Stimulated activated CD4-positive, alpha-beta T cell treated with anti-CD3 and anti-CD28 coated beads, Interleukin-12 subunit alpha, Interleukin-12 subunit beta, amount 100 ng/mL, for 48 hours (primary cell): ENCODE measurements around the gene SLC26A6.
A peak's percentile ranks its signal among the peaks of the same experiment; 100 is the strongest.

ENCODE experiments used
- DNase-seq, 3 donors: peaks; one replicate each; pipeline ENCODE4 v3.0.0-alpha.2; 2020; ENCODE audit warnings: low read depth in 2 of 3, low spot score in 1 of 3

SLC26A6 gene

DNA sequence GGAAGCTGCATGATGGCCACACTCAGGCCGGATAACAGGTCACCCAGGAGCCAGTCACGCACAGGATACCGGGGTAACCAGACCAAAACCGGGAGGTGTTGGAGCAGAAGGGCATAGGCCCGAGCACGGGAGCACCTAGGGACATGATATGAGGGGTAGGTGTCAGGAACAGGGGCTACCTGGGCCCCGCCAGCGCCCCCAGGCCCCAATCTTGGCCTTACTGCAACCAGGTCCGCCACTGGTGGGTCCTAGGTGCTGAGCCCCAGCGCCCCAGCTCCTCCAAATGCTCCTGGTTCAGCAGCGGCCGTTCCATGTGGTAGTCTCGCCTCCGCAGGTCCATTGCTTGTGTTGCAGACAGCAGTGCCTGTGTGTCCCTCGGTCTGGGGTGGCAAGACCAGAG lies 2.0 kb downstream of the SLC26A6 start:
- DNase-seq = no peak

DNA sequence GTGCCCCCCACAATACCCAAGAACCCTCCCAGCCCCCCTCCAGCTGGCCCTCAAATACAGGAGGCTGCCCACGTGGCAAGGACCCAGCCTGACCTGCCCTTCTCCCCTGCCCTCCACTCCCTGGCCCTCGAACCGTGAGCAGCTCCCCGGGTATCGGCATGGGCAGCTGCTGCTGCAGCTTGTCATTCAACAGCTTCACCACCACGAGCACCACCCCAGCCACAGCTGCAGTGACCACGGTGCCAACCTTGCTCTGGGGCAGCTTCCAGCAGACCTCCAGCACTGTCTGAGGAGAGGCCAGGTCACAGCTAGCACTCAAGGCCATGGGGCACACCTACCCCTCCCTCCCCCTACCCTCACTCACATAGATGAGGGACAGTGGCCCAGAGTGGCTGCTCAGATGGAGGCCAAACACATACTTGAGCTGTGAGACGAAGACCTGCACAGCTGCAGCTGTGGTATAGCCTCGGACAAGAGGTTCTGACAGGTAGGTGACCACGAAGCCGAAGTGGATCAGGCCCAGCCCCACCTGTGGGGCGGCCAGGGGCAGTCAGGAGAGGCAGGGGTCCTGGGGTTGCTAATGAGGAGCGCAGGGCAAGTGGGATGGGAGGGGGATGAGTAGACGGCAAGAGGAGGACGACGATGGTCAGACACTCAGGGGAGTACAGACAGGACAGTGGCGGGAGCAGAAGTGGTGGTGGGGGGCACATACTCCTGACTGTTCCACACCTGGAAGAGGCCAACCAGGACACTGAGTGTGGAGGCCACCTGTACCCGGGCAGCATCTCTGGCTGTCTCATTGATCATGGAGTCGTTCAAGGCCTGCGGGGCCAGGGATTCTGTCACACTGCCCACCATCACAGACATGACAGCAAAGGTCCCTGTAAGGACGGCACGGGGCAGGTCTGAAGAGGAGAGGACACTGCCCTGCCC lies 3.5 kb downstream of the SLC26A6 start:
- no peak for DNase-seq

DNA sequence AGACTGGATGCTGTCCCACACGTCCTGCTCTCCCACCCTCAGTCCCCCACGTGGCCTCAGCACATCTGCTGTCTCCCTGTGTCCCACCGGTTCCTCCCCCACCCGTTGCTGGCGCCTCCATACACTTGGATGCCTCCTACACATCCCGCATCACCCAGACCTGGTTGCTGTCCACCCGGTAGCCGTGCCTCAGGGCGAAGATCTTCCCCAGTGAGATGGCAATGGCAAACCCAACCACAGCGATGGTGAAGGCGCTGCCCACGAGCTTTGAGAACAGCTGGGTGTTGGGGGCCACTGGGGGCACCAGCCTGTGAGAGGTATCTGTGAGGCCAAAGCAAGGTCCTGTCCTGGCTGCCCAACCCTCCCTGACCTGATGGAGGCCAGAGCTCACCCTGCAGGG lies 4.4 kb downstream of the SLC26A6 start:
- DNase-seq = no peak

DNA sequence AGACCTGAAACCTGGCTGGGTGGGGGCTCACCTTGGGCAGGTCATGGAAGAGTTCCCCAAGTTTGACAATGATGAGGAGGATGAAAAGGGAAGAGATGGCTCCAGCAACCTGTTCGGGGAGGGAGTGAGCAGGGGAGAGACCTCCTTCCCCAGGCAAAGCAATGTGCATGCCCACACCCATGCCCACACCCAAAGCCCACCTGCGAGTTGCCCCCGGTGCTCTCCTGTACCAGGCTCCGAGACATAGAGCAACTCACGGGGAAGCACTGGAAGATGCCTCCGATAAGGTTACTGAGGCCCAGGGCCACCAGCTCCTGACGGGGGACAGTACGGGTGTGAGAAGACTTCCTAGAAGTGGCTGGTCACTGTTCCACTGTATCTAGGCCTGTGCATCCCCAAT lies 4.9 kb downstream of the SLC26A6 start:
- no peak for DNase-seq

DNA sequence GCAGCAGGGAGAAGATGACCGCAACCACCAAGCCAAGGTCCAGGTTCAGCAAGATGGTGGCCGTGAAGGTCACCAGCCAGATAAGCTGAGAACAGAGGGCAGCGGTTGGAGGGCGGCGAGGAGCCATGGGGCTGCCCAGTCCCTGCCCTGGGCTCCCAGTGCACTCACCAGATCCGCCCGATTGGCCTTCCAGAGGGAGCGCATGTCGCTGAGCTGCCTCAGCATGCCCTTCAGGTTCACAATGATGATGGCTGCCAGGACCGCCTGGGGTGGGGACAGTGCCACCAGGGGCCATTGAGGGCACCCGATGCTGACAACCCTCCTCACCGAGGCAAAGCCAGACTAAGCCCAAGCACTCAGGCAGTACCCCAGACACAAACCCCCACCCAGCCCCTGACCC lies 5.4 kb downstream of the SLC26A6 start:
- no peak for DNase-seq

DNA sequence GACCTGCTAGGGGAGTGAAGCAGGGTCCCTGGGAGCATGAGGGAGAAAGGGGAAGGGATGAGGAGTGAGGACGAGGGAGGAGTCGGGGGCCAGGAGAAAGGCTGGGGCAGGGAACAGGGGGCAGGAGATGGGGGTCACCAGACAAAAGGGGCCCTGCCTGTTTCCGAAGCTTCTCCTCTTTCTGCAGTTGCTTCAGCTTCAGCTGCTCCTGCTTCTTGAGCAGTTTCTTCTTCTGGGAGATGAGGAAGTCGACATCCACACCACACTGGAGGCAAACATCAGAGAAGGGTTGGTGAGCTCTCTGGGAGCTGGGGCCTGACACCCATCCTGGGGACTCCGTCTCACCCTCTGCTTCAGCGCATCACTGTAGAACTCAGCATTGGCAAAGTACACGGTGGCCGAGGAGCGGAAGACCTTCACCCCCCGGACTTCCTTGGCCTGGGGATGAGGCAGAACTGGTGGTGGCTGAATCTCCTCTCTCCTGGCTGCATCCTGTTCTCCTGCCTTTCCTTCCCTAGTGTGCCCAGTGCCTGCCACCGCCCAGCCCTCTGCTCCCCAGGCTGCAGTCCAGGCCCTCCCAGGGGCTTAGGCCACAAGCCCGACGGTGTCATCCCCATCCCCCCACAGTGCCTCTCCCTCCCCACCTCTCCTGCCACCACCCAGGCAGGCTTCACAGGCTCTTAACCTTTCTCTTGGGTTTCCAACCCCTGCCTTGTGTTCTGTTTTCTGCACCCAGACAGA lies 6.8 kb downstream of the SLC26A6 start:
- DNase-seq = no peak

DNA sequence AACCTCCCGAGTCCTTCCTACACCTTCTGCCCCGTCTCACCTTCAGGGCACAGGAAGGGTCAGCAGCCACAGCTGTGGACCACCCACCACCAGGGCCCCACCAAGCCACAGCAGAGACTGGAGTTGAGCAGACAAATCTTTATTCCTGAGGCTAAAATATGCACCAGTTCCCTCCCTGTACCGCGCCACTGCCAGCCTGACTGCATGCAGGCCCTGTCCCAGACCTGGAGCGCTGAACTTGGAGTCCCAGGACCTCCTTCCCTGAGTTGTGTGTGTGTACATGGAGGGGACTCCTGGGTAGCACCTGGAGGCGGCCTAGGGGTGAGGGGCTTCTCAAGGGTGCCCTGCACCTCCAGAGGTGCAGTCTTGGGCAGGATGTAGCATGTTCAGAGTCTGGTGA lies 9.7 kb downstream of the SLC26A6 start:
- DNase-seq = no peak

DNA sequence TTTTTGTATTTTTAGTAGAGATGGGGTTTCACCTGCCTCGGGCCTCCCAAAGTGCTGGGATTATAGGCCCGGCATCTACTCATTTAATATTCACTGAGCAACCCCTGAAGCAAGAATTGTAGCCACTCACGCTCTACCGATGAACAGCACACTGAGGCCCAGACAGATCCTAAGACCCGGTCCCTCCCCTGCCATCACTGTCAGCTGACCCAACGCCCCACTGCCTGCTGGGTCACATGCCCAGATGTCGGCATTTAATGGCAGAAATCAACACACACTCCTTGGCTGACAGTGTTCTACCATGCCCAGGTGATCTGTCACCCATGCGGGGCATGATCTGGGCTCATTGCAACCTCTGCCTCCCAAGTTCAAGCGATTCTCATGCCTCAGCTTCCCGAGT lies 10.5 kb downstream of the SLC26A6 start:
- no peak for DNase-seq

DNA sequence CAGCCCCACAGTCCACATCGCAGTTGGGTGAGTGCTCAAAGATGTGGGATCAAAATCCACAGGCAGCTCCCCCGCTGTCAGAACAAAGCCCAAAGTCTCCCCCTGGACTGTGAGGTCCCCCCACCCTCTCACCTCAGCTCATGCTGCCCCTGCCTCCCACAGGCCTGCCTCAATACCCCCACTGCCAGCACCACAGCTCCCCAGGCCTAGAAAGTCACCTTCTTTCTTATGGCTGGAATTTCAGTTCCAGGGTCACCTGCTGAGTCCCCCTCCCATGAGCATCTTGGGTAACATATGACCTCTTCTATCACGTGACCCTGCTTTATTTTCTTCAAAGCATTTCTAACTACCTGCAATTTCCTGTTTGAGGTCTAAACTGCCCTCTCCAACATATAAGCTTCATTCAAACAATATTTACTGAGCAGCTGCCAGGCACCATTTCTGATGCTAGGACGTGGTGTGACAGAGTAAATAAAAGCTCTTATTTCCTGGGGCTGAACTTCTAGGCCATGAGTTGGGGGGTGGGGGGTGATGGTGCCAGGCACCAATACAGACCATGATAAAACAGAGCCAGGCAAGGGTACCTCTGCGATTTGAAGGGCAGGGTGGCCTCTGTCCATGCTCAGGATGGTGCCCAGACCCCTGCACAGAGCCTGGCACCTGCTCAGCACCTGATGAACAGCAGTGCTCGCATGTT lies 11.3 kb downstream of the SLC26A6 start:
- no peak for DNase-seq

DNA sequence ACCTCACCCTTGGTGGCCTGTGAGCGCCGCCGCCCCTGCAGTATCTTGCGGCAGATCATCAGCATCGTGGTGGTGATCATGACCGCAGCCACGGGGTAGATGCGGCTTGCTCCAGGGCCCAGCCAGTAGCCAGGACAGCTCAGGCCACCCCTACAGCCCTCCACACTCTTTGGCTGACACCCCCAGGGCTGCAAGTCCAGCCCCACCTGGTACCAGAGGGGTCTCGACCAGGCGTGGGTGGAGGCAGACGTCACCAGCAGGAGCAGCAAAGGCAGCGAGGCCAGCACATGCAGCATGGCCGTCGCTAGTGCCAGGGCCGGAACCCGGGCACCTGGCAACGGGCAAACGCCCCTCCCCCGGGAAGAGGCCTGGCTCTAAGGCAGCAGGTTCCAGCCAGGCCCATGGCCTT lies 13.8 kb downstream of the SLC26A6 start, which contains the start of gene TMEM89:
Gene TMEM89, minus strand, starts transcription at position 309 of the 409 bp plus-strand sequence. Its CDS starts 13 bp downstream, at position 296.
- DNase-seq = no peak

DNA sequence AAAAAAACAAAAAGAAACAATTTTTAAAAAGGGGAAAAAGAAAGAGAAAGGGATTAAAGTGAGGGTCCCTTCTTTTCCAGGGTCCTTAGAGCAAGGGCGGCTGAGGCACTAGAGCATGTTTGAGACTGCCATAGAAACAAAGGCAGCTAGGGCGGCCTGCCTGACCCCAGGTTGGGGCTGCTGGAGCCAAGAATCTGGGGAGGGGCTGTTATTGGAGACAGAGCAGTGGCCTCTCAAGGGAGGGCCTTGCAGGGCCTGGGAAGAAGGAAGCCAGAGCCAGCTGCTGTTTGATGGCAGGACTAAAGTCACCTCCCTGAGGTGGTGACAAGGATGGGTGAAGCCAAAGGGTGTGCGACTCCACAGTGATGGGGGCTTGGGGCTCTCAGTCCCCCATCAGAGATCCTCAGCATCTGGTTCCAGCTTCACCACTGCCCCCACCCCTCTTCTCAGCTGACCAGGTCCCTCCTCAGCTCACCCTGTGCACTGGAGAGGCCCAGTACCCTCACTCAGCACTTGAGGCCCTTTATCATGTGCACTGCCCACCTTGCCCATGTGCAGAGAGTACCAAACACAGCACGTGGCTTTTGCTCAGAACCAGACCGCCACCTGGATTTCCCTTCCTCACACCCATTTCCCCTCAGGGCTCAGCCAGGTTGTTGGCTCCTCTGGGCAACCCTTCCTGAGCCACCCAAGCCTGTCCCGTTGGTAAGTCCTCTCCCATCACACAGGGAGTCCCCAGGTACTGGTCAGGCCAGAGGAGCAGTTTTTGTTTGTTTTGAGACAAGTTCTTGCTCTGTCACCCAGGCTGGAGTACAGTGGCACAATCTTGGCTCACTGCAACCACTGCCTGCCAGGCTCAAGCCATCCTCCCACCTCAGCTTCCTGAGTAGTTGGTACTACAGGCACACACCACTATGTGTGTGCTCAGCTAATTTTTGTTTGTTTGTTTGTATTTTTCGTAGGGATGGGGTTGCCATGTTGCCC lies 15.4 kb downstream of the SLC26A6 start:
- no peak for DNase-seq

DNA sequence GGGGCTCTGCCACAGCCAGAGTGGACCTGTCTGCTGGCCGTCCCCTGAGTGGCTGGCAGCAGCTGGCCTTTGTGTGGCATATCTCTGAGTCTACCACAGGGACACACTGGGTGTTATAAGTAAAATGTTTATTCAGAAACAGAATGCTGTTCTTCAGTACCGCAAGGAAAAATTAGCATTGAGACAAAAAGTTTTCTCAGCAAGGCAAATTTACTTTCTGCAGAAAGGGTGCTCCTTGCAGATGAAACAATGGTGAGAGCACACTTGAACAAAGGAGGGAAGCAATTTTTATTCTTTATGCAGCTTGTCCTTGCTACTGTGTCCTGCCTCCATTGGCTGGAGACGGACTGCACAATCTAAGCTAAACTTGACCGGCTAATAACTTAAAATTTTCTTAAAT lies 17.7 kb downstream of the SLC26A6 start:
- no peak for DNase-seq

DNA sequence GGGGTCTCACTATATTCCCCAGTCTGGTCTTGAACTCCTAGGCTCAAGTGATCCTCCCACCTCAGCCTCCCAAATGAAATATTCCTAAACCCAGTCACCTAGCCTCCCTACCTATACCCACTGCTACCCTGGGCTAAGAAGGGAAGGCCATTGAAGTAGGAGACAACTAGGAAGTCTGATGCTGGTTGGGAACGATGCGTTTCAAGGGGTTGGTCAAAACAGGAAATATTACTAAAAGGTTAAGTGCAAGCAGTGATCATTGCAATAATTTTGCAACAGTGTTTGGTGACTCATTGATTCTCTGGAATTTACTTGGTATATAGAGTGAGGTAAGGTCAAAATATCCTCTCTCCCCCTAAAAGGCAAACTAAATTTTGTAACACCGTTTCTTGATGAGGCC lies 21.2 kb downstream of the SLC26A6 start:
- DNase-seq = peak in 1 of 3 donors; percentile 42

DNA sequence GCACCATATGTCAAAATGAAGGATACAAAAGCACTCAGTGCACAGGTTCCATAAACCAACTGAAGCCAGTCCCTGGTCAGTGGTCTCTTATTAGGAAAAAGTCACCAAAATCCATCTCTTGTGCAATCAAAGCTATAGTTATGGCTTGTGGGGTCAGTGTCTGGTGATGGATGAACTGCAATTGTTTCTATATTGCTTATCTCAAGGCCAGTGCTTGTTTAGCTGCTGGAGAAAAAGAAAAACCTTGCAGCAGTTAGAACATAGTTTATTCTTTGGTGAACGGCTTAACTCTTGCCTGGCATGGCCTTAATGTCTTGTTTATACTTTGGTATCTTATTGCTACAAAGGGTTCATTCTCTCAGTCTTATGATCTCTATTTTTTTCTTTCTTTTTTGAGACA lies 23.0 kb downstream of the SLC26A6 start:
- no peak for DNase-seq

DNA sequence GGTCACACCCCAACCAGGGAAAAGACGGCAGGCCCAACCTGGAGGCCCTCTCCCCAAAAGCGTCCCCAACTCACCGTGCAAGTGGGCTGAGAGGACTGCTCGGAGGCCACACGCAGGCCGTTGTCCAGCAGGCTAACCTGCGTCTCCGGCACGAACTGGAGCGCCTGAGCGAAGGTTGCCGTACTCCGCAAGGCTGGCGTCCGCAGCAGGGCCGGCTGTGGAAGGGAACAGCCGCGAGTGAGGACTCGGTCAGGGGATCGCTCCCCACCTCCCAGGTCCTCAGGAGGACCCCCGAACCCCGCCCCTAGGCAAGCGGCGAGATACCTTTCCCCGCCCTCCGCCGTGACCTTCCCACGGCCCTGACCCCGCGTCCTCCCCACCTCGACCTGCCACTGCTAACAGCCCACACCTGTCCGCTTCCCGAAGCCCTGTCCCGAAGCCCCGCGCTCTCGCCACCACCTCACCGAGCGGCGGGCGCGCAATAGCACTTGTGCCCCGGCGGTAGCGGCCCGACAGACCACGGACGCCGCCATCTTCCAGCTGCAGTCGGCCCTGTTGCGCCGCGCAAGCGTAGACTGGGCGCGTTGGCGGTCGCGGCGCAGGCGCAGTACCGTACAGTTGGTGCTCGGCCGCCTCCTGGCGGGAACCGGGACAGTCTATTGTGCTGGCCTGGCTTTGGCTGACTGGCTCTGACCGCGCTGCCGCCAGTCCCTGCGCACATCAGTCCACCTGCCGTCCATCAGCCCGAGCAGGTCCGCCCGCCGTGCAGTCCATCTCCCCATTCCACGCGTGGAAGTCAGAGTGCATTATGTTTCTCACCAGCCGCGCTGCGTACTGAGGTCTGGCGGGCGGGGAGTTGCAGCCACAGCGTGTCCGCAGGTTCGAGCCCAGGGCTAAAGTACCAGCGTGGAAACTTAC lies 25.9 kb downstream of the SLC26A6 start, which contains the start of gene UQCRC1:
Gene UQCRC1, minus strand, starts transcription at position 559 of the 918 bp plus-strand sequence. Its CDS starts 26 bp downstream, at position 533.
- peak; percentile 79 to 89 (median 86) for DNase-seq

DNA sequence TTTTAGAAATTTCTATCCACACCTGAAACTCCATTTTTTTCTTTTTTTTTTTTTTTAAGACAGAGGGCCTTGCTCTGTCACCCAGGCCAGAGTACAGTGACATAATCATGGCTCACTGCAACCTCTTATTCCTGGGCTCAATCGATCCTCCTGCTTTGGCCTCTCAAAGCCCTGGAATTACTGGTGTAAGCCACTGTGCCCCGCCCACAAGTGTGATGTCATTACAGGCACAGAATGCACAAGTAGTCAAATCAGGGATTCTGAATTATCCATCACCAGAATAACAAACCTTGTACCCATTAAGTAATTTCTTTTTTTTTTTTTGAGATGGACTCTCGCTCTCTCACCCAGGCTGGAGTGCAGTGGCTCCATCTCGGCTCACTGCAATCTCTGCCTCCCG lies 27.7 kb downstream of the SLC26A6 start:
- DNase-seq = no peak

DNA sequence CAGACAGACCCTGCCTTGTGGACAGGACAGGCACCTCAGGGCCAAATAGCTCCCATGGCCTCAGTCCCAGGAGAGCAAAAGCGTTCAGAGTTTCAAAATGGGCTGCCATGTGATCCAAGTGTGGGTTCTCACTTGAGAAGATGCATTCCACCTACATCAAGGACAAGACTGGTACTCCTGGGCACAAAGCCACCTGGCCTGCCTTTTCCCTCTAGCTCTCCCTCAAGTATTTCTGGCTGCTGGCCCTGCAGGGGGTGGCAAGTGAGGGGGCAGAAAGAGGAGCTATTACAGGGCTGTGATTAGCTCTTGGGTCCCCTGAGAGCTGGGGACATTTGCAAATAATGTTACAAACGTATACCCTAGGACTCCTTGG lies 33.7 kb downstream of the SLC26A6 start:
- DNase-seq = no peak

DNA sequence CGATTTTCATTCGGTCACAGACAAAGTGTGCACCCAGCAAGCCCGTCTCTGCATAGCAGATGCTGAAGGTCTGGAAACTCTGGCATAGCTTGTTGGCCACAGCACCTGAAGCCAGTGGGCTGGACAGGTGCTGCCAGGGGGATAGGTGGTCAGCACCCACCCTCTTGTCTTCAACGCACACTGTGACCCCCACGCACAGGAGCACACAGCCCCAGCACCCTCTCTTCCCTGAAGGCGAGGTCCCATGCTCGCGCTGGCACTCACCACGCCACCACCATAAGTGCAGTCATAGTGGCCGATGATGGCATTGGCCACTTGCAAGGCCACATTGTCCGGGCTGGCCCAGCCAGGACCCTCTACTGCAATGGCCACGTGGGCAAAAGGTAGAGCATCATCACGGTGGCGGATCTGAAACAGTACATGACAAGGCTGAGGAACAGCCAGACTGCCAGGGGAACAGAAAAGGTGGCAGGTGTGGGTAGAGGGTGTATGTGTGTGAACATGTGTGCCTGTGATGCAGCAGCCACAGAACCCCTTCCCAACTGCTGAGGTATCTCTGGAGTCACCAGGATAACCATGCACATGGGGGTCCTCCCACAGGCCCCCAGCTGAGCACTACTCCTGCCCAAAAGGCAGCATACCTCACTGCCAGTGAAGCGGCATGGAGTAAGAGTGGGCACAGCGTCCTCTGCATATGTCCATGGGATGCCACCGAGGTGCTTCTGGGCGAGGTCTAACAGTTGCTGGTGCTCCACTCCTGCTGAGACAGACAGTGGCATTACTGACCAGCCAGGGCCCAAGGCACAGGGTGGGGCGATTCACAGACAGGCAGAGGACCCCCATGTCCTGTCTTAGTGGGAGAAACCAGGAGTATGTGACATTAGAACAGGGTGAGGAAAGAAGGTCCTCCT lies 34.3 kb downstream of the SLC26A6 start:
- no peak for DNase-seq
